PC-9 (cell line): ENCODE data around the gene TNK2.

Source experiments
- CTCF ChIP-seq: fragments of 200-600 bp; sonication (generic); conservative IDR thresholded peaks from 2 replicates; pipeline ENCODE4 v1.6.1; 2017; ENCODE audit warnings: mixed run types, antibody characterized with exemption, mild to moderate bottlenecking, moderate library complexity
- EZH2 ChIP-seq: fragments of 200-600 bp; sonication (generic); IDR thresholded peaks from 2 replicates; pipeline ENCODE4 v1.8.0; 2017; ENCODE audit warnings: antibody characterized with exemption, low read depth

DNA sequence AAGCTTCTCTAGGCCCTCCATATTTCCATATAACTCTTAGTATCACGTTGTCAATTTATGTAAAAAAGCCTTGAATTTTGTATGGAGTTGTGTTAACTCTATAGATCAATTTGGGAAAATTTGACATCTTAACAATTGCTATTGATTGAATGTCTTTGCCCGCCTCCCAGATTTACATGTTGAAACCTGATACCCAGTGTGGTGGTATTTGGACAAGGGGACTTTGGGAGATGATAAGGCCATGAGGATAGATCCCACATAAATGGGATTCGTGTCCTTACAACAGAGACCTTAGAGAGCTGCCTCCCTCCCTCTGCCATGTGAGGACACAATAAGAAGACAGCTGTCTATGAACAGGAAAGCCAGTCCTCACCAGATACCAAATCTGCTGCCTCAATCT, 21.1 kb upstream of the TNK2 start:
- no peak for TF ChIP-seq CTCF
- TF ChIP-seq EZH2, result no peak
